ENCODE results near the gene SCYL3. TPM values are rescaled to one million over a fixed set of nuclear protein-coding genes. Genes with fewer than 3 reads are reported as not detected.
A peak's percentile ranks its signal among the peaks of the same experiment; 100 is the strongest.
"Not testable (repeated sequence)": the region's sequence is repeated elsewhere in the genome, so short reads cannot be mapped to it uniquely, and the experiment has no call there.

Gene SCYL3
- polyA plus RNA-seq (ENCODE audit: insufficient read length in 3 of 3), result 10 to 100 TPM; 17.0 to 21.1 (median 19.3) TPM

DNA sequence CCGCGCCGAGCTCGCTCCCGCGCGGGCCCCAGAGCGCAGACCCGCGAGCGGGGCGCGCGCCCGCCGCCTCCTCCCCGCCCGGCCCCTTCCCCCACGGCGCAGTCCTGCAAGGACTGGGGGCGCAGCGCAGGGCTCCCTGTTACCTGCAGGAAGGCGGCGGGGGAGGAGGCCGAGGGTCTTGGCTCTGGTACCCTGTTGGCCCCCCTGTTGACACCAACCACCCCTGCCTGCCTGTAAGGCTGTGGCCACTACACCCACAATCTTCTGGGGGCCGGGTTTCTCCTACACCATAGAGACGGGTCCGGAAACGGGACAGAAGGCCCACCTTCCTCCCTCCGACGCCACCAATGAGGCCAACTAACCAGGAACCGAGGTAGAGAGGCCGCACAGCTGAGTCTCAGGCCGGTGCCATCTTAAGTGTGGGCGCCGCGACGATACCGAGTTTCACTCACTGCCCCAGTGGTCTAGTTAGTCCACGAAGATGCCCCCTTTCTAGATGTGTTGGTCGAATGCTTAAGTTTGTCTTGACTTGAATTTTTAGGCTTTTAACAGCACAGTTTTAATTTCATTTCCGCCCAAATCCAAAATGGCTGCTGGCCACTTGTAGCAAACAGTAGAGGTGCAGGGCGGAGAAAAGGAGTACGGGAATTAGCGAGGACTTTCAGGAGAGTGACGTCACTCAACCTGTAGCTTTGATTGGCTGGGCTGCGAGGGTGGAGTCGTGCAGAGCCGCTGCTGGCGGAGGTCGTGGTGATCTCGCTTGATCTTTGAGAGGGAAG, at the start of gene SCYL3:
Gene SCYL3 (minus strand): TSS at position 252 of the 779 bp plus-strand sequence. CDS start 5,056 bp downstream, outside the sequence.
- peak; percentile 97 to 100 (median 99) for DNase-seq (ENCODE audit: low read depth in 3 of 3, low spot score in 2 of 3)

GRCh38 chr1:169941982-169942830, 48.5 kb upstream of the SCYL3 start:
- peak; percentile 41 to 63 (median 50) for DNase-seq (ENCODE audit: low read depth in 3 of 3, low spot score in 2 of 3)

- peak in 1 of 3 donors; percentile 16 for DNase-seq (ENCODE audit: low read depth in 3 of 3, low spot score in 2 of 3)
These were observed 40.5 kb upstream of the SCYL3 start for GRCh38 chr1:169933984-169934725.

- no peak for DNase-seq (ENCODE audit: low read depth in 3 of 3, low spot score in 2 of 3)
These were observed 38.1 kb upstream of the SCYL3 start for GRCh38 chr1:169931795-169932231.

GRCh38 chr1:169929210-169929526, 35.5 kb upstream of the SCYL3 start:
- DNase-seq (ENCODE audit: low read depth in 3 of 3, low spot score in 2 of 3), result no peak

DNA sequence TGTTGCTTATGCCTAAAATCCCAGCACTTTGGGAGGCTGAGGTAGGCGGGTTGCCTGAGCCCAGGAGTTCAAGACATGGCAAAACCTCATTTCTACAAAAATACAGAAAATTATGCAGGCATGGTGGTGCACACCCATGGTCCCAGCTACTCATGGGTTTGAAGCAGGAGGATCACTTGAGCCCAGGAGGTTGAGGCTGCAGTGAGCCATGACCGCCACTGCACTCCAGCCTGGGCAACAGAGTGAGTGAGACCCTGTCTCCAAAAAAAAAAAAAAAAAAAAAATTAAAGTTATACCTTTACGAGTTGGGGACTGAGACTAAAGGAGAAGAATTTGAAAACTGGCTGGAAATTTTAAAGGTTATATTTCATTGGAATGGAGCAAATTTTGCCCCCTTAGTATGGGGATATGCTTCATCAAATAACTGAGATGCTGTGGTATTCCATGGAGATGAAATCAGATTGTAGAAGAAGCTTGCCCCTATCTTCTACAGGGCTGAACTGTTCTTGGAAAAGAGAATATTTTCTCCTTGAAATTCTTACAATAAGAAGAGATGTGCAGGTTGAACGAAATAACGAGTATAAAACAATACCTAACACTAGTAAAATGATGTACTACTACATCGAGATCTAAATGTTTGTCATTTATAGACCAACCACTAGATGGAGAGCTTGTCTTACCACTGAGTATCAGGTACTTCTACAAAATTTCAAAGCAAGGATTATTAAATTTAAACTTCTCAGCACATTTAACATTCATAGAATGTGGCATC, 34.9 kb upstream of the SCYL3 start:
- no peak for DNase-seq (ENCODE audit: low read depth in 3 of 3, low spot score in 2 of 3)

DNA sequence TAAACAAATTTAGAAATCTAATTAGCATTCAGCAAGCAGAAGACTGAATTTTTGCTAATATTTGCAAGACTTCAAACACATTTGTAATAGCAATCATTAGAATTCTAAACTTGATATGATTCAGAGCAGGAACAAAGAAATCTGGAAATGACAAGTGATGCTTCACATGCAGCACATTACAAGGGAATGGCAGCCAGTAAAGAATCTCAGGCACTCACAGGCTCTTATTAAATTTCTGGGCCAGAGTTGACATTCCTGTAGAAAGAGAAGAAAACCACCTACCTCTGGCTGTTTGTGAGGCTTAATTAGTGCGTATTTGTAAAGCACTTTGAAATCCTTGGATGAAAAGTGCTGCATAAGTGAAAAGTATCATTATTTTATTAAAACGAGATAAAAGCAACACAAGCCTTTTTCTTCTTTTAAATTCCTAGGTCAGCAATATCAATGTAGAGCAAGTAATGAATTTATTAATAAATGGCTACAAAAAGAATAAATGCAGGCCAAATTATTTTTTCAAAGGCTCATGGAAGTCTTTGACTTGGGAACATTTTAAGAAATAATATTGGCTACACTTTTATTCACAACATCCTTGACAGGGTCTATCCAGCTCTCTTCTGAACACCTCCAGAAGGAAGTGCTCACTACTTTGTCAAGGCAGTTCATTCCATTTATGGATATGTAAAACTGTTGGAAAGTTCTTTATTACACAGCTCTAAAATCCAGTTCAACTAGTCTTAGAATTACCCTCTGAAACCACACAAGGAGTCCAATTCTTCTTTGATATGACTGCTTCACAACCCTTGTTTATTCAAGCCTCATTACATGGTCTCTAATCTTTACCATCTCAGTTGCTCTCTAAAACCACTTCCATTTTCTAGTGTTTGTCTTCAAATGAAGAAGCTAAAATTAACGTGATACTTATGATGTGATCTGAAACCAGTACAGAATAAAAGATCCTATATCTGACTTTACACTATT, 32.1 kb upstream of the SCYL3 start:
- DNase-seq (ENCODE audit: low read depth in 3 of 3, low spot score in 2 of 3), result no peak

DNA sequence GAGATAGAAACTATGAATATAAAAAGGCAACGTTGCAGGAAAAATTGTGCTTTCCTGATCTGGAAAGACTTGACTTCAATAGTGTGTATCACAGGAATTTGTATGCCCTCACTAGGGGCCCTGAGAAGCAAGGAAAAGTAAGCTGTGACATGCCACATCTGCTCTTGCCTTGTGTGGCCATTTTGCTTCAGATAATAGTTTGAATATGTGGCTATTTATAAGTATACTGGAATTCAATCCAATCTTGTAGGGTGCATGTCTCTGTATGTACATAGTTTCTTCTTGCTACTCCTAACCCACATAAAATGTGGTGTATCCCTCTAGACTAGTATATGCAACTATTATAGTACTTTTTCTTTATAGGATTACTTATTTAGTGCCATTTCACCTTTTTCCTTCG, 31.1 kb upstream of the SCYL3 start:
- no peak for DNase-seq (ENCODE audit: low read depth in 3 of 3, low spot score in 2 of 3)

GRCh38 chr1:169924063-169924462, 30.4 kb upstream of the SCYL3 start:
- DNase-seq (ENCODE audit: low read depth in 3 of 3, low spot score in 2 of 3), result no peak

DNA sequence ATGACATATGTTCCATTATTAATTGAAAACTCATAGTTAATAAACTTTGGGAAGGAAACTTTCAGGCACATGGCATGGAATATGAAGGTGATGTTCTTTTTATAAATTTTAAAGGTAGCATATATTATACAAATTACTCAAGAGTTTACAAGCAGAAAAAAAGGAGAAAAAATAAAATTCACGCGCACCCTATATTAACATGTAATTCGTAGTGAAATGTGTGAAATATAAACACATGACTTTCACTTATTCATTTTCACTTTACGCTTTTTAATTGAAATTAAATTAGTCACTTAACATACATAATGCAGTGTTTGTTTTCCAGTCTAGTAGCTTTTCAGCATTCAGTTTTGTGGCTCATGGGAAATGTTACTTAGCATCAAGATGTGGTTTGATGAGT, 27.4 kb upstream of the SCYL3 start:
- no peak for DNase-seq (ENCODE audit: low read depth in 3 of 3, low spot score in 2 of 3)

- no peak for DNase-seq (ENCODE audit: low read depth in 3 of 3, low spot score in 2 of 3)
These were observed 25.2 kb upstream of the SCYL3 start for GRCh38 chr1:169918927-169919326.

DNA sequence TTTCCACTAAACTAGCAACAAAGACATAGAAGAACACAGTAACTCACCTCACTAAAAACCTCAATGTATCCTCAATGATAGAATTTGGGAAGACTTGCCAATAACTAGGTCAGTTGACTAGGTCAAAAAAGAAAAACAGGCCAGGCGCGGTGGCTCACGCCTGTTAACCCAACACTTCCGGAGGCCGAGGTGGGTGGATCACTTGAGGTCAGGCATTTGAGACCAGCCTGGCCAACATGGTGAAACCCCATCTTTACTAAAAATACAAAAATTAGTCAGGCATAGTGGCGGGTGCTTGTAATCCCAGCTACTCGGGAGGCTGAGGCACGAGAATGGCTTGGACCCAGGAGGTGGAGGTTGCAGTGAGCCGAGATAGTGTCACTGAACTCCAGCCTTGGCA, 24.5 kb upstream of the SCYL3 start:
- DNase-seq (ENCODE audit: low read depth in 3 of 3, low spot score in 2 of 3), result not testable (repeated sequence)

DNA sequence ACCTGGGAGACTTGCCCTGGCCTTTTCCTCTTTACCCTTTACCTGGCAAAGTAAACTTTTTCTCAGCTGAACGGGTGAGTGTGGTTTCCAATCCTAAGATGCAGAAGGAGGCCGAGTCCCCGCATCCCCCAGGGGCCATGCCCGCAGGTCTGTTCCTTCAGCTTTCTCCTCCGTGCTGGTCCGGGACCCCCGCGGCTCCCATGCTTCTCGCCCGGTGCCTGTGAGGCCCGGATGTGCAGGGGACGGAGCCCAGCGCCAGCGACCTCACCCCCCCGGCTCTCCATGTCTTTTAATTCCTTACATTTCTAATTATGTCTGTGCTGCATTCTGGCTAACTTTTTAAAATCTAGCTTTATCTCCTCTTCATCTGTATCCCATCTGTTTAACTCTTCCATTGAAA, 21.5 kb upstream of the SCYL3 start:
- DNase-seq (ENCODE audit: low read depth in 3 of 3, low spot score in 2 of 3), result no peak

GRCh38 chr1:169914531-169914930, 20.8 kb upstream of the SCYL3 start:
- DNase-seq (ENCODE audit: low read depth in 3 of 3, low spot score in 2 of 3), result no peak

DNA sequence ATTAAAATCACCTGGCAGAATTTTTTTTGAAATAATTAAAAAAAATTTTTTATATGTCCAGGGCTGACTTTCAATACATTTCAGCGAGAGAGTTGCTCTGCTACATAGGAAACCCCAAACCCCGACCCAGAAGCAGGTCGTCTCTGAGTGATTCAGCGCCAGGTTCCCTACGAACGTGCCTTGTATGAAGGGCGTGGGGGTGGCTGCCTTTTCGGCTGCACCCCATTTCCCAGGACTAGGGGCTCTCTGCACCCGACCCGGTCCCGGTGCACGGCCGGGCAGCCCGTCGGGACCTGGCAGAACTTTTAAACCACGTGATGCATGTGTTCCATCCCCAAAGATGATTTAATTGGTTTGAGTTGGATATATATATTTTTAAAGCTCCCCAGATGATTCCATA, 15.8 kb upstream of the SCYL3 start:
- no peak for DNase-seq (ENCODE audit: low read depth in 3 of 3, low spot score in 2 of 3)

GRCh38 chr1:169906938-169907337, 13.2 kb upstream of the SCYL3 start:
- DNase-seq (ENCODE audit: low read depth in 3 of 3, low spot score in 2 of 3), result no peak

- DNase-seq (ENCODE audit: low read depth in 3 of 3, low spot score in 2 of 3), result no peak
These were observed 11.1 kb upstream of the SCYL3 start for GRCh38 chr1:169904834-169905233.

DNA sequence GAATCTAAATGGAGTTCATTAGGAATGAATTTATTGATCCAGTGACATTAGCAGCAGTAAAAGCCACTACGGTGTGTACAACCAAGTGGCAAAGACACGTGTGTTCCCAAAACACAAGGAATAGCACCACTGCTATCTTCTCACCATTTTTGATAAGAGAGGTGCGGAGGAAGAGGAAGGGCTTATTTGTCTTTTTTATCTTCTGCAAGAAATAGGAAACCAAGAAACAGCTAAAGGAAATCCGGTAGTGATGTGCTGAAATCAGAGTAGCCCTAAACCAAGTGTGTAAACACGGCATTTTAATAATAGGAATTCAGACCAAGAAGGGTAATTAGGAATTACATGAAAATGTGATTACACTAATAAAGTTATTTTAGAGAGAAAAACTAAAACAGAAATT, 9.1 kb upstream of the SCYL3 start:
- DNase-seq (ENCODE audit: low read depth in 3 of 3, low spot score in 2 of 3), result no peak

- no peak for DNase-seq (ENCODE audit: low read depth in 3 of 3, low spot score in 2 of 3)
These were observed 7.4 kb upstream of the SCYL3 start for GRCh38 chr1:169901115-169901514.
